ENCODE measurements around the gene KBTBD8. TPM values are rescaled to one million over a fixed set of nuclear protein-coding genes. Genes with fewer than 3 reads are reported as not detected.

The KBTBD8 gene
- total RNA-seq, 2 donors from 2014 or later = 3.5 to 6.2 TPM

GRCh38 chr3:67047051-67047450 is 48.9 kb downstream of the KBTBD8 start:
- H3K27ac ChIP-seq (ENCODE audit: low read depth, low read length) = no peak overlapping the region
- peaks cover 8% of the 10 kb centered on the region for H3K36me3 Mint-ChIP-seq (ENCODE audit: low read depth)
- TF ChIP-seq CTCF (conservative IDR thresholded peaks at IDR 0.05) = no peak
- DNase-seq = no peak
- no peaks in the 10 kb centered on the region for H3K9me3 Mint-ChIP-seq
- H3K4me1 ChIP-seq (ENCODE audit: control insufficient read depth, insufficient read depth, low read length) = no peaks in the 10 kb centered on the region
- peaks cover 11% of the 10 kb centered on the region for H3K9me3 ChIP-seq (ENCODE audit: control insufficient read depth, low read length)
- WGBS, 2 experiments (ENCODE audit: insufficient coverage in 1 of 2, insufficient read length in 1 of 2) = 88 to 100% methylated on average over 1 of the region's 2 CpGs
- H3K36me3 ChIP-seq (ENCODE audit: control insufficient read depth, insufficient read depth, low read length) = no peaks in the 10 kb centered on the region
- H3K4me3 Mint-ChIP-seq = no peak overlapping the region
- H3K27ac Mint-ChIP-seq = no peak overlapping the region
- H3K4me3 ChIP-seq (ENCODE audit: low read length) = no peak overlapping the region
- no peaks in the 10 kb centered on the region for H3K27me3 ChIP-seq (ENCODE audit: control insufficient read depth, insufficient read depth, low read length, poor library complexity, severe bottlenecking)
- no peaks in the 10 kb centered on the region for H3K27me3 Mint-ChIP-seq (ENCODE audit: insufficient read depth)
- H3K4me1 Mint-ChIP-seq = peaks cover 6% of the 10 kb centered on the region
- H3K9ac ChIP-seq (ENCODE audit: extremely low read depth, low read length, poor library complexity, severe bottlenecking) = no peak overlapping the region

GRCh38 chr3:67048067-67048714 is 50.1 kb downstream of the KBTBD8 start:
- H3K4me1 ChIP-seq (ENCODE audit: control insufficient read depth, insufficient read depth, low read length) = no peaks in the 10 kb centered on the region
- WGBS, 2 experiments (ENCODE audit: insufficient coverage in 1 of 2, insufficient read length in 1 of 2) = 89 to 100% methylated on average over 2 of the region's 2 CpGs
- no peak overlapping the region for H3K9ac ChIP-seq (ENCODE audit: extremely low read depth, low read length, poor library complexity, severe bottlenecking)
- Mint-ChIP-seq H3K27me3 (ENCODE audit: insufficient read depth) (no peaks in the 10 kb centered on the region), H3K9me3 (peaks cover 5% of the 10 kb centered on the region), H3K36me3 (ENCODE audit: low read depth) (peaks cover 6% of the 10 kb centered on the region), H3K4me3 (no peak overlapping the region), H3K27ac (no peak overlapping the region), H3K4me1 (peaks cover 6% of the 10 kb centered on the region)
- no peak overlapping the region for H3K4me3 ChIP-seq (ENCODE audit: low read length)
- H3K9me3 ChIP-seq (ENCODE audit: control insufficient read depth, low read length) = peaks cover 11% of the 10 kb centered on the region
- no peak overlapping the region for H3K27ac ChIP-seq (ENCODE audit: low read depth, low read length)
- no peak for DNase-seq
- H3K27me3 ChIP-seq (ENCODE audit: control insufficient read depth, insufficient read depth, low read length, poor library complexity, severe bottlenecking) = no peaks in the 10 kb centered on the region
- H3K36me3 ChIP-seq (ENCODE audit: control insufficient read depth, insufficient read depth, low read length) = no peaks in the 10 kb centered on the region
- no peak for TF ChIP-seq CTCF (conservative IDR thresholded peaks at IDR 0.05)

GRCh38 chr3:67048715-67049074 is 50.6 kb downstream of the KBTBD8 start:
- TF ChIP-seq CTCF (conservative IDR thresholded peaks at IDR 0.05) = no peak
- 92 to 95% methylated on average over 3 of the region's 3 CpGs for WGBS, 2 experiments (ENCODE audit: insufficient coverage in 1 of 2, insufficient read length in 1 of 2)
- no peaks in the 10 kb centered on the region for H3K4me1 ChIP-seq (ENCODE audit: control insufficient read depth, insufficient read depth, low read length)

More at GRCh38 chr3:67048715-67049074, 50.6 kb downstream of the KBTBD8 start:
- peaks cover 1% of the 10 kb centered on the region for H3K36me3 Mint-ChIP-seq (ENCODE audit: low read depth)
- peaks cover 5% of the 10 kb centered on the region for H3K9me3 Mint-ChIP-seq
- no peak overlapping the region for H3K27ac Mint-ChIP-seq
- no peaks in the 10 kb centered on the region for H3K27me3 Mint-ChIP-seq (ENCODE audit: insufficient read depth)
- Histone ChIP-seq H3K4me3 (ENCODE audit: low read length) (no peak overlapping the region), H3K27me3 (ENCODE audit: control insufficient read depth, insufficient read depth, low read length, poor library complexity, severe bottlenecking) (no peaks in the 10 kb centered on the region), H3K9ac (ENCODE audit: extremely low read depth, low read length, poor library complexity, severe bottlenecking) (no peak overlapping the region), H3K36me3 (ENCODE audit: control insufficient read depth, insufficient read depth, low read length) (no peaks in the 10 kb centered on the region), H3K9me3 (ENCODE audit: control insufficient read depth, low read length) (peaks cover 11% of the 10 kb centered on the region), H3K27ac (ENCODE audit: low read depth, low read length) (no peak overlapping the region)
- H3K4me1 Mint-ChIP-seq = peaks cover 6% of the 10 kb centered on the region
- no peak overlapping the region for H3K4me3 Mint-ChIP-seq
- DNase-seq = no peak

Measured in endodermal cell (in vitro differentiated cells).